IPS-NIHi11 (cell line): ENCODE measurements around the gene PAFAH1B1.
A peak's percentile ranks its signal among the peaks of the same experiment; 100 is the strongest.

Experiments
- DNase-seq: peaks from one replicate; pipeline ENCODE4 v3.0.0; 2012; ENCODE audit warnings: mixed read lengths, low spot score

Gene PAFAH1B1

DNA sequence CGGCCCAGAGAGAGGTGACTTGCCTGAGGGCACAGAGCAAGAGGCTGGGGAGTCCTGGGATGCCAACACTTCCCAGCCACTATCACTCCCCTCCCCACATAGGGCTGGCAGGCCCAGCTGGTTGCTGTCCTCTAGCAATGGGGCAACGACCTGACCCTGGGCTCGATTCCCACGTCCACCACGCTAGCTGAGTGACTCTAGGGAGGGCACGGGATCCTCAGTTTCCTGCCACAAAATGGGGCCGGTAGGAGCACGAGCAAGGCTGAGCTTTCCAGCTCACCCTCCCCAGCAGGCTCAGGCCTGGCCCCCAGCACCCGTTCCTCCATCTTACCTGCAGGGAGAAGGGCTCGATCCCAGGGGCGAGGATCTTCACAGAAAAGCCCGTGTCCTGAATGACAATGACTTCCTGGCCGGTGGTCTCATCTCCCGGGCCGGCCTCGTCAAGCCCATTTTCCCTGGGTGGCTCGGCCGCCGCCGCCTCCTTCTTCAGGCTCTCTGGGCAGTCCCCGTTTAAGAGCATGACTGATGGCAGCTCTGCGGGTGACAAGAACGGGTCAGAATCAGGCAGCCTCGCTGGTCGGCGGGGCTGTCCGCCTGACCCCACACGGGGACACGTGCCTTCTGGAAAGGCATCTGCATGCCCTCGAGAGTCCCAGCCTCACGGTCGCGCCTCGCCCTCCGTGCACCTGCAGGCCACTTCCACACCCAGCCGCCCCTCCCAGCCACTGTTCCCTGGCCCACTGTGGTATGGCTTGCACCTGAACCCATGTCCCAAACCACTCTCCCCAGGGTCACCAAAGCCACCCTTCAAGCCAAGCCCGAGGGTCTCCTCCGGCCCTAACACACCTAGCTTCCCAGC lies 110.8 kb downstream of the PAFAH1B1 start:
- DNase-seq, result peak; percentile 8

DNA sequence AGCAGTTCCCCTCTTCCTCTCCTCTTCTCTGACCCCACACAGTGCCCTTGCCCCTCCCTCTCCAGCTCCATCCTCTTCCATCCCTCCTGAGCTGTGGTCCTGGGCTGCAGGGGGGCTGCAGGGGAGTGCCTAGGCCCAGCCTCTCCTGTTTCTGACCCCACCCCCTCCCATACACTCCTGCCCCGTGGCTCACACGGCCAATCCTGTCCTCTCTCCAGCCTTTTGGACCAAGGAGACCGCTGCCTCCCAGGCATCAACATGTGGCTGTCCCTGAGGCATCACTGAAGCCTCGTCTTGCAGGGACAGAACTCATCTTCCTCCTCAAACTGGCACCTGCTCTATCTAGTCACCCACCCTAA lies 111.4 kb downstream of the PAFAH1B1 start:
- peak; percentile 25 for DNase-seq

DNA sequence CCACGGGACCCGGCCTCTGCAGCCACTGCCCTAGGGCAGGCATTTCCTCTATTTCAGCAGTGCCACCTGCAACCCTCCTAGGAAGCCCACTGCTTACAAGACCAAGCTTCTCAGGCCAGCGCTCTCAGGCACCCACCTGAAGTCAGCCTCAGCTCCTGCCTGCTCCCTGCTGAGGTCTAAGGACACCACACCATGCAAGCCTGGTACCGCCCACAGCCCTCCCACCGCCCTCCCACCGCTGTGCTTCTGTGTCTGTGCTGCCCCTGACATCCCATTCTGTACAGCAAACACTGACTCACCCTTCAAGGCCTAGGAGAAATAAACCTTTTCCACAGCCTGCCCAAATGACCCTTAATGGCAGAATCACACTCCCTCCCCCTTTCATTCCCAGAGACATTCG lies 111.8 kb downstream of the PAFAH1B1 start:
- DNase-seq, result no peak

DNA sequence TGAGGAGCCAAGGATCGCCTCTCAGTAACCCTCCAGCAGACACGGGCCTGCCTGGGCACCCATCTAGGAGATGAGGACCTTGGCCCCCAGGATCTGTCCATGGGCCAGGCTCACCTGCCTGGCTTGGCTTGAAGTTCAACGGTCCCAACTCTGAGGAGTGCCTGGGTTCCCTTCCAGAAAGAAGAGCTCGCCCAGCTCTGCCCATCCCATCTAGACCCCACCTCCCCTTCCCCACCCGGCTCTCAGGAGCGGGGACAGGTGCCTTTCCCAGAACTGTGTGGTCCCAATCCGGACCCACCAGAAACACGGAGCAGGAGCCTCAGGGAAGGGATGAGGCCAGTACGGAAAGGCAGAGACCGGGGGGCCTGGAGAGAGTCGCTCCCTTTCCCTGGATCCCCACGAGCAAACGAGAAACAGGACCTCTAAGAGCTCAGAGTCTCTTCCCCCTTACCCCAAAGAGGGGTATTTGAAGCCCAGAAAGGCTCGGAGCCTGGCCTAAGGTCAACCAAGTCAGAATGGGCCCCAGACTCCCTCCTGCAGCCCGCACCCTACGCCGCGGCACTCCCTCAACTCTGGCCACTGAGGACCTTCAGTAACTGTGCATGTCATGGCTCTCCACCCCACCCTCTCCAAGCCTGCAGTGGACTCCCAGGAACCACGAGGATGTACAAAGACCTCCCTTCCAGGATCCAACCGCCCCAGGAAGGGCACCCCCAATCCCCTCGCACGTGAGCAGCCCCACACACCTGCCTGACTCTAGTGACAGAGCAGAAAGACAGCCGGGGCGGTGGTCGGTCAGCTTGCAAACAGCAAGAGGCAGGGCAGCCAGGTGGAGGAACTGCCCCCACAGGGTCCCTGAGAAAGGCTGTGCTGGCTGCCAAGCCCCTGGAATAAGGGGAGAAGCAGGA lies 112.7 kb downstream of the PAFAH1B1 start:
- DNase-seq, result no peak

DNA sequence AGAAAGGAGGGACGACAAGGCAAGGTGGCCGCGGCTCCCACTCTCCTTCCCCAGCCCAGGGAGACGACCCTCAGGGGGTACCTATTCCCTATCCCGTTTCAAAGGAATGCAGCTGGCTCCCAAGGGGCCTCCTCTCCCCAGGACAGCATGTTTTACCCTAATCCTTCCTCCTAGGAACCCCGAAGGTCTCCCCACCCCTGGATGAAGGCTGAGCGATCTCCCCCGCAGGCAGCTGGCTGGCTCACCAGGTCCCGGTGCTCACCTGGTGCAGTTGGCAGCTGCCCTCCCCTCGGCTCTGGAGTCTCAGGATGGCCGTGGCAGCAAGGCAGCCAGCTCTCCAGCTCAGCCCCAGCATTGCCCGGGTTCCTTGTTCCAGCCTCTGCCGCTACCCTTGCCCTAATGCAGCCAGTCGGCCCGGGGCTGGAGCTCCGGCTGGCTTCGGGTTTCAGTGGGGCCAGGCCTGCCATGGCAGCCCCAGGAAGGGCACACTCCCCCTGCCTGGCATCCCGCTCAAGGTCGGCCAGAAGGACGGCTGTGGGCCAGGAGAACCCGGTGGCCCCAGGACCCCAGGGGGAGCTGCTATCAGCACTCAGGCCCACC lies 113.6 kb downstream of the PAFAH1B1 start:
- no peak for DNase-seq

DNA sequence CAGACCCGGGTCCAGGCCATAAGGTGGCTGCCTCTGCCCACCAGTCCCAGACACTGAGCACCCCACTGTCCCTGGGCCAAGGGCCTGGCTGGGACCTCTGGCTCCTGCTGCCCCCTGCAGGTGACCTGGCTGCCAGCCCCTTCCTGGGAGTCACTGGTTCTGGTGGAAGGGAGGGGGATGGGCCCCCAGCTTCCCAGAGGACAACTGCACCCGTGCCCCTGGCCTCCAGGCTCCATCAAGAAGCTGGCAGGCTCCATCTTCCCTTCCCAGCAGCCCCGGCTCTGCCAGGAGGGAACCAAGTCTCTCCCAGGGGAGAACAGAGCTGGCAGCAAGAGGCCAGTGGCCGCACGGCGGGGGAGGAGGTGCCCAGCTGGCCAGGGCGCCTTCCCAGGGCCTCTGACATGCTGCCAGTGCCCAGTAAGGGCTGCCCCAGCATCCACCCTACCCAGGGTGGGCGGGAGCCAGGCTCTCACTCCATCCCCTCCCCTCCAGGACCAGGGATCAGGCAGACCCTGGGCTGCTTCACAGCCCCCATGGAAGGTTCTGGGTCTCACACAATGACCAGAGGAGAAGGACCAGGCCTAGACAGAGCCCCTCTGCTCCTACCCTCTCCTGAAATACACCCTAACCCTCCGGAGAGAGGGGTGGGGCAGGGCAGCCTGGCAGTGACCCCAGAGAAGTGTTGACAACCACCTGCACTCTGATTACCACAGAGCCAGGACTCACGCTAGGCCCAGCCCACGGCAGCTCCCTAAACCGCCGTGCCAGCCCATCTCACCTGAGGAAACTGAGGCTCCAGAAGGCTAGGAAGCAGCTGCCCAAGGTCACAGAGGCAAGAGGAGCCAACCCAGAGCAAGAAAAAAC lies 114.5 kb downstream of the PAFAH1B1 start:
- DNase-seq, result peak; percentile 88

DNA sequence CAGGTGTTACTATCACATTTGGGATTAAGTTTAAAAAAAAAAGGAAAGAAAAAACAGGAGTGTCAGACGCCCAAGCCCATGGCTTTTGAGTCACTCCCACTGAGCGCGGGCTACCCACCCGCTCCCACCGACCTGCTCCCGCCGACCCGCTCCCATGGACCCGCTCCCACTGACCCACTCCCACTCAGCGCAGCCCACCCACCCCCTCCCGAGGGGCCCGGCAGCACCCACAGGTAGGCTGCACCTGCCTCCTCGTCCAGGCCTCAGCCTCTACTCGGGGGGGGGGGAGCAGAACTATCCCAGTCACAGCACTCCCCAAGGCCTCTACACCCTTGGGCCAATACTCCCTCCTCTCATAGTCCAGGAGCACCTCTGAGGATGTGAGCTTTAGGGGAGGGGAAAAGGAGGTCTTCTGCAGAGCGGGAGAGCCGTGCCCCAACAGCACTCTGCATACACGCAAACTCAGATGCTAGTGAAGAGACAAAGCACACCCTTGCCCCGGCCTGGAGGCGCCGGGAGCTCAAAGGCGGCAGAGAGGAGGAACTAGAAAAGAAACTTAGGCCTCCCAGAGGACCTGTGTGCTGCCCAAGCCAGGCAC lies 115.2 kb downstream of the PAFAH1B1 start:
- DNase-seq, result no peak

DNA sequence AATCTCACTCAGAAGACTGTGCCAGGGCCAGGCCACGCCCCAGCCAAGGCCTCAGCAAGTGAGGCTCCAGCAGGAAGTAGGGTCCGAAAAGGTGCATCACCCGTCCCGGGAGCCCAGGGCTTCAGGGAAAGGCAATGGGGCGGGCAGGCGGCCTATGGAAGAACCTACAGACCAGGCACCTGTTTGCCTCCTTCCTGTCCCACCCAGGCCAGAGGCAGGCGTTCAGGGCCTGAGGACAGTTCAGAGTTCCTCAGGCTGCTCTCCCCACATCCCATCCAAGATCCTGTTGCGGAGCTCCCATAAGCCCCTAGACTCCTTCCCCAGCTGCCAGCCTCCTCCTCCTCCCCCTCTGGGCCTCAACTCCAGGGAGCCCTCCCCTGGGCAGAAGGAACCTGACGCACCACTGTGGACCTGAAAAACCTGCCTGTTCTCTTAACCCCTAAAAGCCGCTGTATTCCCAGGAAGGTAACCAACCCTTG lies 115.8 kb downstream of the PAFAH1B1 start:
- peak; percentile 35 for DNase-seq

DNA sequence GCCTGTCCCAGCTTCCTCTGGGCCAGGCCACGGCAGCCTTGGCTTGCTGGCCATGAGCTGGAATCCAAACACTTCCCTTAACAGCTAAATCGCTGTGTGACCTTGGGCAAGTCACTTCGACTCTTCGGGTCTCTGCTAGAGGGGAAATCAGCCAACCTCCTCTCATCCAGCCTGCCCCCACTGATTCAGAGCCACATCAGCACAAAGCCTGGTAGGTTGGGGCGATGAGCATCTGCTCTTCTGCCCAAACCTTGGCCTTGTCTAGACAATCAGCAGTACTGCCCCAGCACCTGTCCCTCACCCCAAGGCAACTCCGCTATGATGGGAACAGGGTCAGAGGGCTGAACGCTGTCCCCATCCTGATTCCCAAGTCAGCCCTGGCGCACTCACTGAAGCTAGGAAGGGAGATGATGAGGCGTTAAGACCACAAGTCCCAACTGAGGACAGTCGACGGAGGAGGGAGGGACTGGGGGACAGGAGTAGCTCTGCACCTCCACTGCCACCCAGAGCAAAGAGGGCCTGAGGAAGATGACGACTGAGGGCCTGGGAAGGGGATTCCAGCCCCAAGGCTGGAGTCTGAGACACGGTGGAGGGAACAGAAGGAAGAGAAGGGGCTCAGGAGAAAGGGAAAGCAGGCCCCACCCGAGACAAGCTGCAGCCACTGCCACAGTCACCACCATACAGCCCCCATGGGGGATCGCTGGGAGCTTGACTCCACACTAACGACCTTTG lies 116.8 kb downstream of the PAFAH1B1 start:
- DNase-seq, result peak; percentile 8

DNA sequence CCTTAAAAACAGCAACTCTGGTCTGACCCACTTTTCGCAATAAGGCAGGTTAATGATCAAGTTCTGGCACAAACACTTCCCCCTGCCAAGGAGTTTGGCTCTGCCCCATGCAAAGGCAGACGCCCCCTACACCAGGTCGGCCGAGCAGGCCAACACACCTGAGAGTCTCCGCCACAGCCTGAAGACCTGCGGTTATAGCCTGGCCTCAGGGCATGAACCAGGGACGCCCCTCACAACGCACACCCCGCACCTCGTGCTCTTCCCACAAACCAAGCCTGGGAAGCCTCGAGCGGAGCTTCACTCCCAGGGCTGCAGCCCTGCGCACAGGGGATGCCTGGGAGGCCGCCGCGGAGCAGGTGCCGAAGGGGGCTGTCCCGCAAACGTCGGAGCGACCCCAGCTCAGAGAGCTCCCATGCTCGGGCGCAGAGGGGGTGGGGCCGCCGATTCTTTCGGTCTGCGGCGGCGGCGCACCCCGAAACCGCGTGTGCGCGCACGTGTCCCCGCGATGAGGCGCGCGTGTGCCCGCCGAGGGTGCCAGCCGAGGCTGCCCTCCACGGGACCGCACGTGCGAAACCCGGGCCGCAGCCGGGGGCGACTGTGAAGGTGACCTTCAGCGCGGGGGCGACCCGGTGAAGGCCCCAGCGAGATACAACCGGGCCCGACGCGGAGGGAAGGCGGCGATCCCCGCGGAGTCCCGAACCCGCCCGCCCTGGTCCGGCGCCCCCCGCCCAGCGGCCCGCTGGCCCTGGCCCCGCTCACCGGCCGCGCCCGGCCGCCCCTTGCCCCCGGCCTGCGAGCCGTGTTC lies 117.6 kb downstream of the PAFAH1B1 start:
- peak; percentile 52 for DNase-seq

DNA sequence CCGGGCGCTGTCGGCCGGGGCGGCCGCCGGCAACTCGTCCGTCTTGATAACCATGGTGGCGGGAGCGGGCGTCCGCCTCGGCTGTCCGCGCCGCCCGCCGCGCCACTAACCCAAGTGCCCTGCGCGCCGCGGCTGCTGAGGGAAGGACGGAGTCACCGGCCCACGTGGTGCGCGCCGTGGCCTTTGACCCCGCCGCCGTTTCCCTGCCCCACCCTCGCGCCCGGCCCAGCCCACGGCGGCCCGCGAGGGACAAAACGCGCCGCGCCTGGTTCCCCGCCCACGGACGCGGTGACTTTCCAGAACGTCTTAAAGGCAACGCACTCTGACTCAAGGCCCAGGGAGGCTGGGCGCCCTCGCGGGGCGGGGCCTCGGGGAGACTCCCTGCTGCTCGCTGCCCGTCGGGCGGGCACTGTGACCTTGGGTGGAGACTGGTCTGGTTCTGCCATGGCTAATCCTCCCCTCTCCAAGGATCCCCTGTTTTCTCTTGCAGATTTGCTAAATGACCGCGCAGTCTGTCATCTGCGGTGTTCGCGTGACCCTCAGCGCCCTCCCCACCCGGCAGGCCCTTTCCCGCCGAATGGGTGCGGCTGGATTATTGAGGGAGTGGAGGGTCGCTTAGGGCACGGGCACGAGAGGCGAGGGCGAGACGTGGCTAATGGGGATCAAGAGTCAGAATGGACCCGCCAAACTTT lies 118.3 kb downstream of the PAFAH1B1 start, which contains the start of gene CLUH:
Gene CLUH (minus strand): TSS at position 157 of the 692 bp plus-strand sequence. CDS start 103 bp downstream, at position 54.
- DNase-seq, result peak; percentile 94

DNA sequence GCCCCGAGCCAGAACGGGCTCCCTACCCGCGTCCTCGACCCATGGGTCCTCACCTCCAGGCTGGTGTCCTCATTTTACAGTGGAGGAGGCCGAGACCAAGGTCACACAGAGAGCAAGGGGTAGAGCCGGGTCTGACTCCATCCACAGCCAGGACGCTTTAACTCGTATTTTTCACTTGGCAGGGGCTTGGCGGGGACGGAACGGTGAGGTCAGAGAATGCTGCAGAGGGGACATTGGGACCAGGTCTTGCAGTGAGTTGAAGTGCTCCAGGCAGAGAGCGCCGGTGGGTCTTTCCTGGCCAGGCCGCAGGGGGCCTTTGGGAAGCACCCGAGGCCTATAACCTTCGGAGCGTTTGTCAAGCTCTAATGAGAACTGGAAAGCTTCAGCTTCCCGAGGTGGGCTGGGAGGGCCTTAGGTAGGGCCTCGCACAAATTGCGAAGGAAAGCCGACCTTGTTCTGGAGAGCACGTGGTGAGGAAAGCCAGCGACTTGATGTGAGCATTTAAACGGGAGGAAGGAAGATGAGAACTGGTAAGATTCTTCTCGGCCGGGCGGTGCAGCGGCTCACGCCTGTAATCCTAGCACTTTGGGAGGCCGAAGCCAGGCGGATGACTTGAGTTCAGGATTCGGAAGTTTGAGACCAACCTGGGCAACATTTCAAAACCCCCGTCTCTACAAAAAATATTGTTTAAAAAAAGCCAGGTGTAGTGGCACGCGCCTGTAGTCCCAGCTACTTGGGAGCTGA lies 119.0 kb downstream of the PAFAH1B1 start:
- no peak for DNase-seq

DNA sequence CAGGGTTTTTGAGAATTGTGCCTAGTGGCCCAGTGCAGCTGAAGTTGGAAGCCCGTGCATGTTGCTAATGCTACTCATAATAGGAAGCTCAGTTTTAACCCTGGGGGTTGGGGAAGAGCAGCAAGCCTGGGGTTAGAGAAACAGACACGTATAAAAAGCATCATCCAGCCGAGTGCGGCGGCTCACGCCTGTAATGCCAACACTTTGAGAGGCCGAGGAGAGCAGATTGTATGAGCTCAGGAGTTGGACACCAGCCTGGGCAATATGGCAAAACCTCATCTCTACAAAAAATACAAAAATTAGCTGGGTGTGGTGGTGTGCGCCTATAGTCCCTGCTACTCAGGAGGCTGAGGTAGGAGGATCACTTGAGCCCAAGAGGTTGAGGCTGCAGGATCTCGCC lies 120.4 kb downstream of the PAFAH1B1 start:
- no peak for DNase-seq

DNA sequence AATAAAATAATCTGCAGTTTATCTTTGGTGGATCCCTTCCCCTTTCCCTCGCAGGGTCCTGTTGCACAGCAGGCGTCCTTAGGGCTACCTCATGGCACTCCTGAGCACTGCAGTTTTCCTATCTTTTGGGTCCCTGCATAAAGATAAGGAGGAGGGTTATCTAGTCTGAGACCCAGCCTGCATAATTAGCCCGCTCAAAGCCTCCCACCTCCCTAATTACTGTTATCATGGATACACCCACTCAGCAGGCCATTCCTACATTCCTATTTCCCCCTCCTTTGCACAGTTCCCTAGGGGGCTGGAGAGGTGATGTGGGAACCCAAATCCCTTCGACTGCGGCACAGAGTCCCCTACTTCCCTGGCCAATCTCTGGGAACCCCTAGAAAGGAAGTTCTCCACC lies 123.2 kb downstream of the PAFAH1B1 start:
- DNase-seq, result no peak

DNA sequence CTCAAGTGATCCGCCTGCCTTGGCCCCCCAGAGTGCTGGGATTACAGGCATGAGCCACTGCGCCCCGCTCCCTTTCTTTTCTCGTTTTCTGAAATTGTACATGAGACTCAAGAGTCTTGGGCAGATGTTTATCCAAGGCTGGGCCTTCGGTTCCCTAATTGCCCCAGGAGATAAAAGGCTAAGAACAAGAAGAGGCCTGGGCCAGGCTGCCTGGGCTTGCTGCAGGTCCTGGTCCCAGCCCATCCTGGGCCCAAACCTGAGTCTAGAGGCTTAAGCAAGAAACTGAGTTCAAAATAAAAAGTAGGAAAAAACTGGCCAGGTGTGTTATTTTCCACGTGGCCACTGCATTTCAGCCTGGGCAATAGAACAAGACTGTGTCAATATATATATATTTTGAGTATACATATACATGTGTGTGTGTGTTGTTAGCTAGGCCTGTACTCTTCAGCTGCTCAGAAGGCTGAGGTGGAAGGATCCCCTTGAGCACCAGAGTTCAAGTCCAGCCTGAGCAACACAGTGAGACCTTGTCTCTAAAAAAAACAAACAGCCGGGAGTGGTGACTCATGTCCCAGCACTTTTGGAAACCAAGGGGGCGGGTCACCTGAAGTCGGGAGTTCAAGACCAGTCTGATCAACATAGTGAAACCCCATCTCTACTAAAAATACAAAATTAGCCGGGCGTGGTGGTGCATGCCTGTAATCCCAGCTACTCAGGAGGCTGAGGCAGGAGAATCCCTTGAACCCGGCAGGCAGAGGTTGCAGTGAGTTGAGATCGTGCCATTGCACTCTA lies 124.9 kb downstream of the PAFAH1B1 start:
- no peak for DNase-seq

DNA sequence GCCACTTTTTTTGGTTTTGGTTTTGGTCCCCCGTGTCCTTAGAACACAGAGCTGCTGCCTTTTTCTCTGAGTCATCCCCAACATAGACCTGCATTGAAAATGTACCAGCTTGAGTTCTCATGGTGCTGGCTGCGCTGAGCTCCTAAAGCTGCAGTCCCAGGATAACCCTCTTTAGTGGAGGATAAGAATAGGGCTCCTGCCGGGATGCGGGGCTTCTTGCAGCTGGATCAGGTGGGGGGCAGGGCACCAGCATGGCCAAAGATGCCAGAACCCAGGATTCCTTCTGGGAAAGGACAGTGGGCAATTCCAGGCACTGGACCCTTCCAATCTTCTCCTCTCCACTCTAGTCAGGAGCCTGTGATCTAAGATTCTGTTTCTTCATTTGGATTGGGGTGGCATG lies 126.4 kb downstream of the PAFAH1B1 start:
- no peak for DNase-seq

DNA sequence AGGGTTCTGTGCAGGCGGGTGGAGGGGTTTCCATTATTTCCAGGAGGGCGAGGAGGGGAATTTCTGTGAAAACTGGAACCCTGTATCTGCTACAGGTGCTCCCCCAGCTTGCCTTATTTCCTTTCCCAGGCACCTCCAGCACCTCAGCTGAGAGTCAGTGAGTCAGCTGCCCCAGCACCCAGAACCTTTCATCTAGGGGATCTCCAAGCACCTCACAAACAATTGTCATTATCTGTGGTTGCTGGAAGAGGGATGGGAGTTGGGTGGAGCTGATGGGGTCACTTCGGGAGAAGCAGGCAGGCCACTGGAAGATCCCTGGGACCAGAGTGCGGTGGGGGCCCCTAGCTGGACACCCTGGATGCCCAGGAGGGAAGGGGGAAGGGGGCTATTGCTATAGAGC lies 128.1 kb downstream of the PAFAH1B1 start:
- no peak for DNase-seq
